ENCODE measurements around the gene NDUFA6. TPM values are rescaled to one million over a fixed set of nuclear protein-coding genes. Genes with fewer than 3 reads are reported as not detected.
"Not testable (repeated sequence)": the region's sequence is repeated elsewhere in the genome, so short reads cannot be mapped to it uniquely, and the experiment has no call there.

NDUFA6 gene
- total RNA-seq, 2 donors from 2014 or later: 143 to 185 TPM

GRCh38 chr22:42072606-42073330 is 17.8 kb downstream of the NDUFA6 start:
- DNase-seq (ENCODE audit: low spot score): no peak
- H3K36me3 ChIP-seq: no peaks in the 10 kb centered on the region
- H3K9me3 ChIP-seq: no peaks in the 10 kb centered on the region
- TF ChIP-seq CTCF (IDR thresholded peaks at IDR 0.05): no peak
- no peak overlapping the region for H3K4me3 ChIP-seq
- H3K4me1 ChIP-seq: peaks cover 0 to 48% of the 10 kb centered on the region in 2 donors
- H3K27me3 ChIP-seq: no peaks in the 10 kb centered on the region
- H3K27ac ChIP-seq: peak overlapping the region; percentile 29 to 41

GRCh38 chr22:42071508-42071907 is 19.1 kb downstream of the NDUFA6 start:
- not testable (repeated sequence) for H3K9me3 ChIP-seq; H3K27me3 ChIP-seq; DNase-seq (ENCODE audit: low spot score)
- Histone ChIP-seq H3K4me1 (peaks cover 0 to 47% of the 10 kb centered on the region in 2 donors), H3K36me3 (peaks cover 11% of the 10 kb centered on the region), H3K27ac (peak overlapping the region; percentile 91 to 96), H3K4me3 (peak overlapping the region in 1 of 2 donors; percentile 73)

GRCh38 chr22:42070517-42071422 is 19.8 kb downstream of the NDUFA6 start, which contains the start of gene NAGA:
Gene NAGA, minus strand, starts transcription at chr22:42070812. Its CDS starts 515 bp downstream, at chr22:42070297.
- peak; percentile 97 for DNase-seq (ENCODE audit: low spot score)
- H3K36me3 ChIP-seq: peaks cover 14% of the 10 kb centered on the region
- TF ChIP-seq CTCF (IDR thresholded peaks at IDR 0.05): no peak
- H3K4me1 ChIP-seq: peaks cover 0 to 47% of the 10 kb centered on the region in 2 donors
- peak within 1 kb of the TSS; percentile 73 to 77 for H3K4me3 ChIP-seq
- H3K27ac ChIP-seq: peak within 1 kb of the TSS; percentile 91 to 96
- no peaks in the 10 kb centered on the region for H3K27me3 ChIP-seq
- no peaks in the 10 kb centered on the region for H3K9me3 ChIP-seq

GRCh38 chr22:42069801-42070516 is 20.6 kb downstream of the NDUFA6 start:
- H3K4me1 ChIP-seq: peaks cover 0 to 40% of the 10 kb centered on the region in 2 donors
- TF ChIP-seq CTCF (IDR thresholded peaks at IDR 0.05): no peak
- H3K4me3 ChIP-seq: peak overlapping the region; percentile 73 to 77
- no peak for DNase-seq (ENCODE audit: low spot score)
- no peaks in the 10 kb centered on the region for H3K9me3 ChIP-seq
- H3K27ac ChIP-seq: peak overlapping the region; percentile 91 to 96
- H3K36me3 ChIP-seq: peaks cover 20% of the 10 kb centered on the region
- H3K27me3 ChIP-seq: no peaks in the 10 kb centered on the region

- H3K36me3 ChIP-seq: peaks cover 25% of the 10 kb centered on the region
- H3K27ac ChIP-seq: no peak overlapping the region
- TF ChIP-seq CTCF (IDR thresholded peaks at IDR 0.05): no peak
- DNase-seq (ENCODE audit: low spot score): no peak
- H3K27me3 ChIP-seq: no peaks in the 10 kb centered on the region
- H3K4me1 ChIP-seq: peaks cover 0 to 23% of the 10 kb centered on the region in 2 donors
- no peak overlapping the region for H3K4me3 ChIP-seq
- H3K9me3 ChIP-seq: no peaks in the 10 kb centered on the region
These were observed 22.3 kb downstream of the NDUFA6 start for GRCh38 chr22:42068291-42068690.
